Chondrocyte (in vitro differentiated cells): ENCODE data around the gene DYNLT2. TPM values are rescaled to one million over a fixed set of nuclear protein-coding genes. Genes with fewer than 3 reads are reported as not detected.

ENCODE experiments used
- DNase-seq: peaks from one replicate; pipeline ENCODE4 v3.0.0; 2021; ENCODE audit warnings: mixed read lengths, low spot score
- H3K27ac Mint-ChIP-seq: one replicate; pipeline ENCODE4 v1.8.0; 2021; ENCODE audit warnings: mild to moderate bottlenecking, moderate library complexity, mixed read lengths; ENCODE audit not compliant: unreplicated experiment
- H3K27me3 Mint-ChIP-seq: 2 replicates; pipeline ENCODE4 v1.8.0; 2021; ENCODE audit warnings: low read depth, mixed read lengths
- H3K36me3 Mint-ChIP-seq: 2 replicates; pipeline ENCODE4 v1.8.0; 2021; ENCODE audit warnings: low read depth, mixed read lengths
- H3K4me1 Mint-ChIP-seq: 2 replicates; pipeline ENCODE4 v1.8.0; 2021; ENCODE audit warnings: low read depth, mild to moderate bottlenecking, mixed read lengths
- H3K4me3 Mint-ChIP-seq: one replicate; pipeline ENCODE4 v1.8.0; 2021; ENCODE audit warnings: mild to moderate bottlenecking, moderate library complexity, mixed read lengths; ENCODE audit not compliant: unreplicated experiment
- H3K9me3 Mint-ChIP-seq: 2 replicates; pipeline ENCODE4 v1.8.0; 2021; ENCODE audit warnings: low read depth, mixed read lengths
- total RNA-seq: library from RNA; stranded (reverse); gene quantifications from 3 replicates; pipeline ENCODE4 v1.2.1, GENCODE V29; 2021
- TF ChIP-seq, protein P1 (sequence below): fragments of 200-600 bp; sonication (generic); IDR thresholded peaks from 2 replicates; pipeline ENCODE4 v1.5.0; 2021; ENCODE audit warnings: antibody characterized with exemption, mild to moderate bottlenecking, moderate library complexity

DYNLT2 gene
- total RNA-seq, 1 donor from 2014 or later = 0.85 TPM

GRCh38 chr6:169798764-169799473, 47.5 kb upstream of the DYNLT2 start:
- Mint-ChIP-seq H3K27ac (no peak overlapping the region), H3K9me3 (no peaks in the 10 kb centered on the region), H3K4me1 (peaks cover 12% of the 10 kb centered on the region), H3K36me3 (no peaks in the 10 kb centered on the region), H3K27me3 (peaks cover 13% of the 10 kb centered on the region), H3K4me3 (no peak overlapping the region)
- TF ChIP-seq, protein P1, sequence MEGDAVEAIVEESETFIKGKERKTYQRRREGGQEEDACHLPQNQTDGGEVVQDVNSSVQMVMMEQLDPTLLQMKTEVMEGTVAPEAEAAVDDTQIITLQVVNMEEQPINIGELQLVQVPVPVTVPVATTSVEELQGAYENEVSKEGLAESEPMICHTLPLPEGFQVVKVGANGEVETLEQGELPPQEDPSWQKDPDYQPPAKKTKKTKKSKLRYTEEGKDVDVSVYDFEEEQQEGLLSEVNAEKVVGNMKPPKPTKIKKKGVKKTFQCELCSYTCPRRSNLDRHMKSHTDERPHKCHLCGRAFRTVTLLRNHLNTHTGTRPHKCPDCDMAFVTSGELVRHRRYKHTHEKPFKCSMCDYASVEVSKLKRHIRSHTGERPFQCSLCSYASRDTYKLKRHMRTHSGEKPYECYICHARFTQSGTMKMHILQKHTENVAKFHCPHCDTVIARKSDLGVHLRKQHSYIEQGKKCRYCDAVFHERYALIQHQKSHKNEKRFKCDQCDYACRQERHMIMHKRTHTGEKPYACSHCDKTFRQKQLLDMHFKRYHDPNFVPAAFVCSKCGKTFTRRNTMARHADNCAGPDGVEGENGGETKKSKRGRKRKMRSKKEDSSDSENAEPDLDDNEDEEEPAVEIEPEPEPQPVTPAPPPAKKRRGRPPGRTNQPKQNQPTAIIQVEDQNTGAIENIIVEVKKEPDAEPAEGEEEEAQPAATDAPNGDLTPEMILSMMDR = no peak
- no peak for DNase-seq

- TF ChIP-seq, protein P1 = no peak
- Mint-ChIP-seq H3K36me3 (no peaks in the 10 kb centered on the region), H3K4me3 (no peak overlapping the region), H3K27ac (no peak overlapping the region), H3K9me3 (no peaks in the 10 kb centered on the region), H3K4me1 (peaks cover 21% of the 10 kb centered on the region), H3K27me3 (peaks cover 2% of the 10 kb centered on the region)
- no peak for DNase-seq
Measured at GRCh38 chr6:169795196-169795595, 43.8 kb upstream of the DYNLT2 start.

- no peak for DNase-seq
- Mint-ChIP-seq H3K36me3 (no peaks in the 10 kb centered on the region), H3K9me3 (no peaks in the 10 kb centered on the region), H3K4me3 (no peak overlapping the region), H3K4me1 (peaks cover 26% of the 10 kb centered on the region), H3K27ac (no peak overlapping the region), H3K27me3 (peaks cover 2% of the 10 kb centered on the region)
- TF ChIP-seq, protein P1 = no peak
Measured at GRCh38 chr6:169794317-169795055, 43.1 kb upstream of the DYNLT2 start.

- H3K36me3 Mint-ChIP-seq = no peaks in the 10 kb centered on the region
- TF ChIP-seq, protein P1 = no peak
- peaks cover 26% of the 10 kb centered on the region for H3K4me1 Mint-ChIP-seq
- H3K4me3 Mint-ChIP-seq = no peak overlapping the region
- H3K9me3 Mint-ChIP-seq = no peaks in the 10 kb centered on the region
- no peak overlapping the region for H3K27ac Mint-ChIP-seq
- DNase-seq = no peak
- peaks cover 2% of the 10 kb centered on the region for H3K27me3 Mint-ChIP-seq
Measured at GRCh38 chr6:169793408-169793807, 42.0 kb upstream of the DYNLT2 start.

GRCh38 chr6:169792306-169793015, 41.1 kb upstream of the DYNLT2 start:
- TF ChIP-seq, protein P1 = no peak
- Mint-ChIP-seq H3K27me3 (peaks cover 2% of the 10 kb centered on the region), H3K4me3 (no peak overlapping the region), H3K9me3 (no peaks in the 10 kb centered on the region), H3K36me3 (no peaks in the 10 kb centered on the region), H3K4me1 (peaks cover 26% of the 10 kb centered on the region), H3K27ac (no peak overlapping the region)
- no peak for DNase-seq
